C4-2B (cell line): Measurements from ENCODE around the gene IGFN1.

Source experiments
- H3K27ac ChIP-seq: fragments of 450-650 bp; 2 replicates; pipeline ENCODE4 v1.5.1; 2017
- ZFX ChIP-seq: fragments of 450-650 bp; IDR thresholded peaks from 2 replicates; pipeline ENCODE4 v1.6.1; 2017
- TF ChIP-seq, protein P1 (sequence below): fragments of 450-650 bp; conservative IDR thresholded peaks from 2 replicates; pipeline ENCODE4 v1.5.1; 2017; ENCODE audit warnings: mild to moderate bottlenecking

Gene IGFN1

DNA sequence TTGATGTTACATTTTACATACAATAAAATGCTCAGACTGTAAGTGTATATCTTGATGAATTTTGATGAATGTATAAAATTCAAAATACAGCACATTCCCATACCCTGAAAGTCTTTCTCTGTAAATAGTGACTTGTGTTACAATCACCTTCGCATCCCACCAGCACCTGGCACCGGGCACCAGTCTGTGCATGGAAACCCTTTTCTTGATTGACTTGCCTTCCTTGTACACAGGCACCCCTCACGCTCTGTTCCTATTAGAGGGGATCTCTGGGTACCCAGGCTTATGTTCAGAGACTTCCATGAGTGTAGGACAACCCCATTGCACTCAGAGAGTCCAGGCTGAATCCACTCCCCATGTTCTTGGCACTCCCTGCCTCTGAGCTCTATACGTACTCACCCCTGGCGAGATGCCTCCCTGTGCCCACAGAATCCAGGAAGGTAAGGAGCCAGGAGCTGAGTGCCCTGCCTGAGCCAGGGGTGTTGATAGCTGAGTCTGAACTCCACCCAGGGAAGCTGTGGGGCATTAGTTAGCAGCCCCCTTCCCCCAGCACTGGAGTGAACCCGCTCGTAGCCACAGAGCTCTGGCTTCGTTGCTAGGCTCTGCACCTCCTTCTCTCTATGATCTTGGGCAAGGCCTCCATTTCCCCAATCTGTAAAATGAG lies 70.2 kb downstream of the IGFN1 start:
- no peak for TF ChIP-seq ZFX
- TF ChIP-seq, protein P1, sequence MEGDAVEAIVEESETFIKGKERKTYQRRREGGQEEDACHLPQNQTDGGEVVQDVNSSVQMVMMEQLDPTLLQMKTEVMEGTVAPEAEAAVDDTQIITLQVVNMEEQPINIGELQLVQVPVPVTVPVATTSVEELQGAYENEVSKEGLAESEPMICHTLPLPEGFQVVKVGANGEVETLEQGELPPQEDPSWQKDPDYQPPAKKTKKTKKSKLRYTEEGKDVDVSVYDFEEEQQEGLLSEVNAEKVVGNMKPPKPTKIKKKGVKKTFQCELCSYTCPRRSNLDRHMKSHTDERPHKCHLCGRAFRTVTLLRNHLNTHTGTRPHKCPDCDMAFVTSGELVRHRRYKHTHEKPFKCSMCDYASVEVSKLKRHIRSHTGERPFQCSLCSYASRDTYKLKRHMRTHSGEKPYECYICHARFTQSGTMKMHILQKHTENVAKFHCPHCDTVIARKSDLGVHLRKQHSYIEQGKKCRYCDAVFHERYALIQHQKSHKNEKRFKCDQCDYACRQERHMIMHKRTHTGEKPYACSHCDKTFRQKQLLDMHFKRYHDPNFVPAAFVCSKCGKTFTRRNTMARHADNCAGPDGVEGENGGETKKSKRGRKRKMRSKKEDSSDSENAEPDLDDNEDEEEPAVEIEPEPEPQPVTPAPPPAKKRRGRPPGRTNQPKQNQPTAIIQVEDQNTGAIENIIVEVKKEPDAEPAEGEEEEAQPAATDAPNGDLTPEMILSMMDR, result no peak
- H3K27ac ChIP-seq, result no peak overlapping the region

DNA sequence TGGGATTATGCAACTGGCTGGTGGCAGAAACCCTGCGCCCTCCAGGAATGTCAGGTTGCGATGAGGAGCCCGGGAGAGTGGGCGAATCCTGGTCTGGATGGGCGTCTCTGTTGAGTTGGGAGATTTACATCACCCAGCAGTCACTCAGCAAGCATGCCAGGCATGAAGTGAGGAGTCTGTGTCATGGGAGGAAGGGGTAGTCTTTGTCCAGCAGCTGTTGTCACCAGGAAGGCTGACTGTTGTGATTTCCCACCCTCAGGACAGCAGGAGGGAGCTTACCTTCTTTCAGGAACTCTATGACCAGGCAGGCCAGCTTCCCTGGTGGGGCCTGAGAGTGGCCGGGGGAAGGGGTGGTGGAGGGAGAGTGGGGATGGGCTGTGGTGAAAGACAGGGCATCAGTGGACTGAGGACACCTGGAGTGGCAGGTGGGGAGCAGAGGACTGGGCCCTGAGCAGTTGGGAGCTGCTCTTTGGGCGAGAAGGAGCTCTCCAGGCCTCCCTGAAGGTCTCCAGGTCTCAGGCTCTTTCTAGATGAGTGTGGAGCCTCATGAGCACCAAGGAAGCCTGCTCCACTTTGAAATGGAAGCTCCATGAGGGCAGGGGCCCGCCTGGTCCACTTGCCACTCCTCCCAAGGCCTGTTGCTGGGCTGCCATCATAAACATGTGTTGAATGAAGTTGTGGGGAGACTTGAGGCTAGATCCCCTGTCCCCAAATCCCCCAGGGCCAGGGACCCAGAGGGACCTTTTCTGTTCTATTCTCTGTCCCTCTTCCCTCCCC lies 71.3 kb downstream of the IGFN1 start:
- TF ChIP-seq, protein P1, result no peak
- no peak for TF ChIP-seq ZFX

DNA sequence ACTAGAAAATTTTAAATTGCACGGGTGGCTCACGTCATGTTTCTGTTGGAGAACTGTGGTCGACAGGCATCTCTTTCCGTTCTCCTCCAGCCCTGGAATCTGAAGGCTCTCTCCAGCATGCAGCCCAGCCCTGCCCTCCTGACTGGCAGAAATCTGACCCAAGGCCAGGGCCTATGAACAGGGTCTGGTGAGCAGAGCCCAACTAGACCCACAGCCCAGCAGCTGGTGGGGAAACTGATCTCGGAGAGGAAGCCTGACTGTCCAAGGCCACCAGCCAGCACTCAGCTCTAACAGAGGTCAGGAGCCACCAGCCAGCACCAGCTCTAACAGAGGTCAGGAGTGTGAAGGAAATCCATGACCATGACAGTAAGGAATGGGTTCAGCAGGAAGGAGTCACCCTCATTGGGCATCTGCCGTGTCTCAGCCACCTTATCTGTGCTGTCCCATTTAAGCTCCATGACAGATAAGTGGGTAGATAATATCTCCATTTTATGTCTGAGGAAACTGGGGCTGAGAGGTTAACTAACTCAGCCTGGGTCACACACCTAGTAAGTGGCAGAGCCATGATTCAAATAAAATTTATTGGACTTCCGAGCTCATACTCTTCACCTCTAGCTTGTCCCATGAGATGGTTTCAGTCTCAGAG lies 72.5 kb downstream of the IGFN1 start:
- TF ChIP-seq, protein P1, result no peak
- no peak for TF ChIP-seq ZFX
- no peak overlapping the region for H3K27ac ChIP-seq

More for the DNA sequence above, 71.3 kb downstream of the IGFN1 start:
- H3K27ac ChIP-seq, result no peak overlapping the region

DNA sequence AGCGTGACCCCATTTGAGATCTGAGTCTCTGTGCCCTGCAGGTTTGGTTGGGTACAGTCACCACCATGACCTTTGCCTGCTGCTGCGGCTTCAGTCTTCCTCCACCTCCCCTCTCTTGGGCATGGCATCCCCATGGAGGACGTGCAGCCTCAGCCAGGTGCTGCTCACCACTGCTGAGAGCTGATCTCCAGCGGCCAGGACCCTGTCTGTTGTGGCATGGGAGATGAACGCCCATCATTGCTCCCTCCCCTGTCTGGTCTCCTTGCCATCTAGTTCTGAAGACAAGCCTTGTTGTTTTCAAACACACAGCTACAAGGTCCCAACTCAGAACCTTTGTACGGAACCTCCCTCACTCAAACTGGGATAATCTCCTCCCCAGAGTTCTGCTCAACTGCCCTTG lies 73.4 kb downstream of the IGFN1 start:
- no peak overlapping the region; the same call in 1 of the 2 replicates for H3K27ac ChIP-seq
- TF ChIP-seq, protein P1, result no peak
- no peak for TF ChIP-seq ZFX

DNA sequence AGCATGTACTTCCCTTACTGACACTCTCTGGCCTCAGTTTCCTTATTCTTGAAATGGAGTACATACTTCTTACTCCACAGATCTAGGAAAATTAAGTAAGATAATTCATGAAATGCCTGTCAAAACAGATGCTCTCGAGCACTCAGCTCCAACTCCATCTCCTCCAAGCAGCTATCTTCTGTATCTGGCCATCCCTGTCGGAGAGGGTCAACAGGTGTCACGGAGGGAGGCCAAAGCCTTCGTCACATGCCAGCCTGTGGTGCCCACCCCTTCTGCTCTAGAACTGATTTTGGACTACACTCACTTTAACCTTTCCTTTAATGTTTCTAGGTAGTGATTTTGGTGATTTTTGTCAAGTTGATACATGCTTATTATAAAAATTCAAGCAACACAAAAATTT lies 73.9 kb downstream of the IGFN1 start:
- H3K27ac ChIP-seq, result no peak overlapping the region; the same call in 1 of the 2 replicates
- TF ChIP-seq, protein P1, result no peak
- no peak for TF ChIP-seq ZFX

DNA sequence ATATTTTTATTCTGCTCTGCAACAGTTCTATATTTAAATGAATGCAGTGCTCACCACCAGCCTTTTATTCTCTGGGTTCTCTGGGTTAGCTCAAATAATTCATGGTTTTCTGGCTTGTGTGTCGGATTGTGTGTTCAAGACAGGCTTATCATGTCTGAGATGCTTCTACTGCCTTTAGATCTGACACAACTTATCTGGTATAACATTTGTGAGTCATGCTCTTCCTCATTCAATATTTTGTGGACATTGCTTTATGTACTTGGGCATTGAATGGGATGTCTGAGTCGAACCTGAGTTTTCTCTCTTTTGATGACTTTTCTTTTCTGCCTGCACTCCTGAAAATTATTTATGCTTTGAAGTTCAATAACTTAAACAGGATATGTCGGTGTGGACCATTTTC lies 75.1 kb downstream of the IGFN1 start:
- TF ChIP-seq, protein P1, result no peak
- no peak for TF ChIP-seq ZFX
- H3K27ac ChIP-seq, result no peak overlapping the region

DNA sequence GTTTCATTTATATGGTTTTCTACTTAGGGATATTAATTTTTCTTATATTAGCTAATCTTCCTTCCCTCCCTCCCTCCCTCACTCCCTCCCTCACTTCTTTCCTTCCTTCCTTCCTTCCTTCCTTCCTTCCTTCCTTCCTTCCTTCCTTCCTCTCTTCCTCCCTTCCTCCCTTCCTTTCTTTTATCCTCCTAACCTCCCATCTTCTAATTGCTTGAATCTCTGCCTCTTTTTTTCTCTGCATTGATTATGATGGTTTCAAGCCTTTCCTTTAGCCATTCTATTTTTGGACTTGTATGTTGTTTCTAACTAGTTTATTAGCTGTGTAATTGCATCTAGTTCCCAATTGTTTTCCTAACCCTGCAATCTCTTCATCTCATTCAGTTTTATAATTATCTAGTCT lies 75.7 kb downstream of the IGFN1 start:
- no peak overlapping the region for H3K27ac ChIP-seq
- TF ChIP-seq, protein P1, result no peak
- TF ChIP-seq ZFX, result no peak
